HG03575 (cell line): Measurements from ENCODE around the gene ADAT2.

ENCODE experiments used
- ATAC-seq: cut with Tn5 transposase; IDR thresholded peaks from one replicate; pipeline ENCODE4 v1.9.1; 2021; ENCODE audit not compliant: unreplicated experiment, insufficient number of reproducible peaks, low FRiP score; ENCODE audit errors: extremely low read depth

Gene ADAT2

DNA sequence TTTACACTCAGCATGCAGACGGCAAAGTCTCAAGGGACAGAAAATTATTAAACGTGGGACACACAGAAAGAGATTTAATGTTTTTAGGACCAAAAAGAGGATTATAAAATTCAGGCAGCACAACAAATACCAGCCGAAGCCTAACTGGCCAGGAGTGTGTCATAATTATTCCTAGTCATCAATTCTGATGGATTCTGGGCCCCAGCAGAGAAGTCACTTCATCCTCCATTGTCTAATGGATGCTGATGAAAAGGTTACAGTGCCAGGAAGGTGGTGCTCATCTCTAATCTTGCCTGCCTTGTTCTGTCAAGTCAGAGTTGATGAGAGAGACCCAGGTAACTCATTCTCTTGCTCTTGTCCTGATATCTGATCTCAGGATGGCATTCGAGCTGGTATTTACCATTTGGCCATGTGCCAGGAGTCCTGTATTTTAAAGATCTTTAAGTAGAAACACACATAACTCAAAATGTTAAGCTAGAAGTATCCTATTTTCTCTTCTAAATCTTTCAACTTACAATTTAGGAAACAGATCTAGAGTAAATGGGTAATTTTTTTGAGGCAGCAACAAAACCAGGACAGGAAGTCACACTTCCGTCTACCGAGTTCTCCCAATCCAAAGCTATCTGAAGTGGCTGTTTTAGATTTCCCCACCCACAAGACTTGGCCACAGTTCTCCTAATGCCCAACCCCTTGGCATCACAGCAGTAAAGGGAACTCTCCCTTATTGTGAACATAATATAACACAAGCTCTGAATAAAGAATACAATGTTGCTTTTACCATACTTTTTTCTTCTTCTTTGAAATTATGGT, 50.0 kb downstream of the ADAT2 start:
- no peak for ATAC-seq

DNA sequence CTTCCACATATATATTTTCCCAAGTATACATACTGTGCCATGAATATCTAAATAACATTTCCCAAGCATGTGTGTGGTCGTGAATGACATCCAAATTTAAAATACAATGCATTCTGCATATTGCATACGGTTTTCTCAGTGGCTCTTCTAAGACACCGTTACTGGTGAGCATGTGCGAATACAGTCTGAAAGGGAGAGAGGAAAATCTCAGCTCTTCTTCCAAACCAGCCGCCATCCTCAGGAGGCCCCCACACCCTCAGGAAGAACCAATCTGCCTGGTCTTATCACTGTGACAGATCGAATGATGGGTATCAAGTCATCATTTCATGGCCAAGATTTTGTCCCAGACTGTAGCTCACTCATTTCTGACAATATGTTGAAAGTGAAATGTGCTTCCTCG, 50.7 kb downstream of the ADAT2 start:
- ATAC-seq, result no peak

- ATAC-seq, result no peak
These were observed 51.3 kb downstream of the ADAT2 start for GRCh38 chr6:143399176-143399575.

- ATAC-seq, result no peak
These were observed 53.0 kb downstream of the ADAT2 start for GRCh38 chr6:143397227-143398222.

- ATAC-seq, result no peak
These were observed 53.8 kb downstream of the ADAT2 start for GRCh38 chr6:143396497-143397226.

DNA sequence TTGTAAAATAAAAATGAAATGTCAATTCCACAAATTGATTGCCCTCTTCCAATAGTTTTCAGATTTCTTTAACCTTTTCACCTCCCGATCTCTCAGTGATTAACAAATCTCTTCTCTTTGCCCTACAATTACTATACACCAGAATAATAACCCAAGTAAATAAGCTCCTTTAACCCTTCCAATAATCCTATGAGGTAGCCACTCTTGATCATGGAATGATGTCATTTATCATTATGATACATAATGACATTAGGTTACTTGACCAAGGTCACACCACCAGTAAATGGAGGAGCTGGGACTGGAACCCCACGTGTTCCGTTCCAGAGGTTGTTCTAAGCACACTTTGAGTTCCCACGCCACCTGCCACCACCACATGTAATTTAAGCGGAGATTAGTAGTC, 54.8 kb downstream of the ADAT2 start:
- ATAC-seq, result no peak

- no peak for ATAC-seq
These were observed 56.1 kb downstream of the ADAT2 start for GRCh38 chr6:143394389-143394788.

DNA sequence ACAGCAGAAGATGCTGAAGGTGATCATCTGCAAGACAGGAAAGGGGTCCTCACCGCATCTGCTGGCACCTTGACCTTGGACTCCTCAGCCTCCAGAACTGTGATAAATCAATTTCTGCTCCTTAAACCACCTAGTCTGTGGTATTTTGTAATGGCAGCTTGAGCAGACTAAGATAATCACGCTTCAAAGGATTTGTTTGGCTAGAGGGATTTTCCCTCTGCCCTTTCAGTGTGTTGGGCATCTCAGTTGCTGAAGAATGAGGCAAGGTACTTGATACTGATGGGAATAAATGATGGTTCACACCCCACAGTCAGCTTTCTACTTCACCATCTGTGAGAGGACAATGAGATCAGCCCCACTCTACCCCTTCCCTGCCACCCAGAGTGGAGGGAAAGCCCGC, 60.2 kb downstream of the ADAT2 start:
- no peak for ATAC-seq

- no peak for ATAC-seq
These were observed 64.9 kb downstream of the ADAT2 start for GRCh38 chr6:143385636-143386035.

DNA sequence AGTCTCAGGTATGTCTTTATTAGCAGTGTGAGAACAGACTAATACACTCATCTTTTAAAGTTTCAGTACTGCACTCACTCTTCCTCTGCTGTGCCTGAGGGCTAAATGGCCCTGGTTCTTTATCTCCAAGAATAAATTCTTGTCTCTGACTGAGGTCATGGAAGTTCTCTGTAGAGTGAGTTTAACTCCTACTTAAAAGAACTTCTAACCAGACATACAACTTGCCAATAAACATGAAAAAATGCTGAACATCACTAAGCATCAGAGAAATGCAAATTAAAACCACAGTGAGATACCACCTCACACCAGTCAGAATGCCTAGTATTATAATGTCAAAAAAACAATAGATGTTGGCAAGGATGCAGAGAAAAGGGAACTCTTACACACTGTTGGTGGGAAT, 73.6 kb downstream of the ADAT2 start:
- no peak for ATAC-seq

DNA sequence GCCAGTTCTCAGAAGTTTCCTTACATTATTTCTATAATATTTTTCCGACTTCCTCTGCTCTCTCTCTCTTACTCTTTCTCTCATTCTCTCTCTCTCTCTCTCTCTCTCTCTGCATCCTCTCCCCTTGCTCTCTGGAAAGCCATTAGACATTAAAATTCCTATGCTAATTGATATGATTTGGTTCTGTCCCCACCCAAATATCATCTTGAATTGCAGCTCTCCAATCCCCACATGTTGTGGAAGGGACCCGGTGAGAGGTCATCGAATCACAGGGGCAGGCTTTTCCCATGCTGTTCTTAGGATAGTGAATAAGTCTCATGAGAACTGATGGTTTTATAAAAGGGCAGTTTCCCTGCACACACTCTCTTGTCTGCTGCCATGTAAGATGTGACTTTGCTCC, 74.1 kb downstream of the ADAT2 start:
- no peak for ATAC-seq

DNA sequence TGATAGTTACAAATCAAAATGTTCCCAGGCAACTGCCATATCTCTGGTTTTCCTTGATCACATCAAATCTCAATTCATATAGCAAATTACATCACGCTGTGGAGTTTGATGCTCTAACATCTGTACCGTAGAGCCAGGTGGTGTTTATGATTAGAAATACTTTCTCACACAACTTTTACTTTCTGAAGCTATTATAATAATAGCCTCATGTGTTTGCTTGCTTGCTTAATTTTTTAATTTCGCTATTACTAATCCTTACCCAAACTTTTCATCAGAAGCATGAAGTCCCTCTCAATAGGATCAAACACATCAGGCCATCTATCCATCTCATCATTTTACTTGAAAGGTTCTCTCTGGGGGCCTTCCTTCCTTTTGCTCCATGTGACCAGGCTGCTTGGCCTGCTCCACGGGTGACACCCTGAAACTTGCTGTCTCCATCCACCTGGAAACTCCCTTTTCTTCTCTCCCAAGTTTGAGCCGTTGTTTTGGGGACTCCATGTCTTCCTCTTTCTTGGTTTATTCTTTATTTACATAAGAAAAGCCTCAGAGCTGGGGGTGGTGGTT, 75.4 kb downstream of the ADAT2 start:
- no peak for ATAC-seq

GRCh38 chr6:143374014-143374413, 76.5 kb downstream of the ADAT2 start:
- ATAC-seq, result no peak
